ENCODE measurements around the gene PAX3. TPM values are rescaled to one million over a fixed set of nuclear protein-coding genes. Genes with fewer than 3 reads are reported as not detected.

The PAX3 gene
- total and polyA plus RNA-seq, 8 donors: not detected

DNA sequence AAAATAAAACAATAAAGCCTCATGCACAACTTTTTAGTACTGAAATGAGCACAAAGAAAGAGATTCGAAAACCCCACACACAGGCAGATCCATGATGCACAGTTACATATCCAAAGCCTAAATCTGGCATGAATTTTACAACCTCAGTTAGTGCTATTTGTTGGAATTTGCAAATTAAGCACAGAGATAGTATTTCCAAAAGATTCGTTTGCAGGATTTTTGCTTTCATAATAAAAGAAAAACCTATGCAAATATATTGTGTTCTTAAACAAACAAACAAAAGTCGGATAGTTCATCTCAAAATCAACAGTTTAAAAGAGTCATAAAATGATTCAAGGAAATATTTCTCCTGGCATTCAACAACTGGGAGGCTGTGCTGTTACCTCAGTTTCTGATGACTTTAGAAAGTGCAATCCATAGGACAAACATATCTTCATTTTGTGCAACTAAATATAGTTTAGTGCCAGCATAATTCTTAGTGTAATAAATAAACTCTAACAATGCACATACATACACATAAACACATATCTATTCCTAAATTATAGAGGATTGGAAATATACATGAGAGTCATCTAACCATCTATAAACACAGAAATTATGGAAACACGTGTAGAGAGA lies 10.8 kb downstream of the PAX3 start:
- no peak for DNase-seq
- peaks cover 26 to 99% (median 90%) of the 10 kb centered on the region in 3 donors for H3K27me3 ChIP-seq
- no peaks in the 10 kb centered on the region for H3K9me3 ChIP-seq
- H3K27ac ChIP-seq: no peak overlapping the region
- H3K4me1 ChIP-seq: peaks cover 0 to 11% (median 6%) of the 10 kb centered on the region in 4 donors
- TF ChIP-seq, protein P1, sequence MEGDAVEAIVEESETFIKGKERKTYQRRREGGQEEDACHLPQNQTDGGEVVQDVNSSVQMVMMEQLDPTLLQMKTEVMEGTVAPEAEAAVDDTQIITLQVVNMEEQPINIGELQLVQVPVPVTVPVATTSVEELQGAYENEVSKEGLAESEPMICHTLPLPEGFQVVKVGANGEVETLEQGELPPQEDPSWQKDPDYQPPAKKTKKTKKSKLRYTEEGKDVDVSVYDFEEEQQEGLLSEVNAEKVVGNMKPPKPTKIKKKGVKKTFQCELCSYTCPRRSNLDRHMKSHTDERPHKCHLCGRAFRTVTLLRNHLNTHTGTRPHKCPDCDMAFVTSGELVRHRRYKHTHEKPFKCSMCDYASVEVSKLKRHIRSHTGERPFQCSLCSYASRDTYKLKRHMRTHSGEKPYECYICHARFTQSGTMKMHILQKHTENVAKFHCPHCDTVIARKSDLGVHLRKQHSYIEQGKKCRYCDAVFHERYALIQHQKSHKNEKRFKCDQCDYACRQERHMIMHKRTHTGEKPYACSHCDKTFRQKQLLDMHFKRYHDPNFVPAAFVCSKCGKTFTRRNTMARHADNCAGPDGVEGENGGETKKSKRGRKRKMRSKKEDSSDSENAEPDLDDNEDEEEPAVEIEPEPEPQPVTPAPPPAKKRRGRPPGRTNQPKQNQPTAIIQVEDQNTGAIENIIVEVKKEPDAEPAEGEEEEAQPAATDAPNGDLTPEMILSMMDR (IDR thresholded peaks at IDR 0.05): no peak
- no peak for TF ChIP-seq POLR2A (IDR thresholded peaks at IDR 0.05)
- H3K4me3 ChIP-seq: no peak overlapping the region
- 20 to 25% (median 24%) methylated on average over 4 of the region's 4 CpGs for WGBS, 5 donors
- H3K36me3 ChIP-seq: no peaks in the 10 kb centered on the region
- intact Hi-C loops (cut with DNase I; ENCODE audit: low total_unique reads): no loop called here

DNA sequence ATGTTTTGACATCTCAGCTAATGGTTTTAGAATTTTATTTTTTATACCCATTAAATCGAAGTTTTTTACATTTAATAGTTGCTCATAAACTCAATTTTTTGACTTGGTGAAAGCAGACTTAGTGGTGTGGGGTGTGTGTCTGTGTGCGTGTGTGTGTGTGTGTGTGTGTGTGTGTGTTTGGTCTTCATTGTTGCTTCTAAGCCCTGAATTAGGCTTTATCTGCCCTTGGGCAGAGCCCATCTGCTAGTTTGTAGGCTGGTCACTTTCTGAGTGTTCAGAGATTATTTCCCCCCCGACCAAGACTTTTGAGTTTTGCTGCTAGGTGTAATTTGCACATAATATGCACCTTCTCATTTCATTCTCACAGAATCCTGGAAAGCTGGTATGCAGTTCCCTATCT lies 14.3 kb downstream of the PAX3 start:
- Histone ChIP-seq H3K9me3 (no peaks in the 10 kb centered on the region), H3K27me3 (peaks cover 5 to 75% (median 60%) of the 10 kb centered on the region in 3 donors), H3K27ac (no peak overlapping the region), H3K4me3 (no peak overlapping the region), H3K4me1 (no peaks in the 10 kb centered on the region), H3K36me3 (no peaks in the 10 kb centered on the region)
- intact Hi-C loops (cut with DNase I; ENCODE audit: low total_unique reads): no loop called here
- no peak for DNase-seq
- TF ChIP-seq EP300 (IDR thresholded peaks at IDR 0.05) (no peak), POLR2A (IDR thresholded peaks at IDR 0.05) (no peak), POLR2AphosphoS5 (IDR thresholded peaks at IDR 0.05) (no peak)
- TF ChIP-seq, protein P1 (IDR thresholded peaks at IDR 0.05): no peak
- 43 to 48% (median 44%) methylated on average over 3 of the region's 3 CpGs for WGBS, 5 donors

- H3K27me3 ChIP-seq: peaks cover 0 to 74% (median 54%) of the 10 kb centered on the region in 3 donors
- intact Hi-C loops (cut with DNase I; ENCODE audit: low total_unique reads): no loop called here
- no peaks in the 10 kb centered on the region for H3K36me3 ChIP-seq
- H3K4me3 ChIP-seq: no peak overlapping the region
- H3K27ac ChIP-seq: no peak overlapping the region
- no peaks in the 10 kb centered on the region for H3K4me1 ChIP-seq
- WGBS, 5 donors: 13 to 25% (median 18%) methylated on average over 7 to 8 of the region's 8 CpGs
- TF ChIP-seq POLR2A (IDR thresholded peaks at IDR 0.05): no peak
- TF ChIP-seq, protein P1 (IDR thresholded peaks at IDR 0.05): no peak
- TF ChIP-seq EP300 (IDR thresholded peaks at IDR 0.05): no peak
- TF ChIP-seq POLR2AphosphoS5 (IDR thresholded peaks at IDR 0.05): no peak
- H3K9me3 ChIP-seq: no peaks in the 10 kb centered on the region
- no peak for DNase-seq
Observed at GRCh38 chr2:222283634-222284033, 15.2 kb downstream of the PAX3 start.

- H3K4me3 ChIP-seq: no peak overlapping the region
- H3K27ac ChIP-seq: no peak overlapping the region
- no peaks in the 10 kb centered on the region for H3K9me3 ChIP-seq
- TF ChIP-seq POLR2A (IDR thresholded peaks at IDR 0.05) (no peak), POLR2AphosphoS5 (IDR thresholded peaks at IDR 0.05) (no peak), EP300 (IDR thresholded peaks at IDR 0.05) (no peak)
- TF ChIP-seq, protein P1 (IDR thresholded peaks at IDR 0.05): no peak
- no peak for DNase-seq
- peaks cover 0 to 71% (median 40%) of the 10 kb centered on the region in 3 donors for H3K27me3 ChIP-seq
- no peaks in the 10 kb centered on the region for H3K36me3 ChIP-seq
- no peaks in the 10 kb centered on the region for H3K4me1 ChIP-seq
- intact Hi-C loops (cut with DNase I; ENCODE audit: low total_unique reads): no loop called here
Observed at GRCh38 chr2:222281506-222281905, 17.3 kb downstream of the PAX3 start.

Data from stomach (tissue), 9 donors.